ENCODE measurements around the gene LHFPL3.
"Not testable (repeated sequence)": the region's sequence is repeated elsewhere in the genome, so short reads cannot be mapped to it uniquely, and the experiment has no call there.

LHFPL3 gene

GRCh38 chr7:104931181-104931781 lies 602.9 kb downstream of the LHFPL3 start:
- DNase-seq (ENCODE audit: insufficient read length, low spot score), result no peak
- FAIRE-seq, result no peak
- no peak for TF ChIP-seq POLR2A (IDR thresholded peaks at IDR 0.05; ENCODE audit: low read depth, low read length)

GRCh38 chr7:104933022-104933421 lies 604.6 kb downstream of the LHFPL3 start:
- DNase-seq (ENCODE audit: insufficient read length, low spot score) (no peak), FAIRE-seq (no peak)
- TF ChIP-seq POLR2A (IDR thresholded peaks at IDR 0.05; ENCODE audit: low read depth, low read length), result no peak

- TF ChIP-seq POLR2A (IDR thresholded peaks at IDR 0.05; ENCODE audit: low read depth, low read length), result no peak
- DNase-seq (ENCODE audit: insufficient read length, low spot score), result no peak
Observed at GRCh38 chr7:104933521-104933988, 605.2 kb downstream of the LHFPL3 start.

GRCh38 chr7:104934665-104935064 lies 606.3 kb downstream of the LHFPL3 start:
- DNase-seq (ENCODE audit: insufficient read length, low spot score), result no peak
- FAIRE-seq, result no peak
- TF ChIP-seq POLR2A (IDR thresholded peaks at IDR 0.05; ENCODE audit: low read depth, low read length), result no peak

More at GRCh38 chr7:104933521-104933988, 605.2 kb downstream of the LHFPL3 start:
- FAIRE-seq, result no peak

GRCh38 chr7:104935276-104935675 lies 606.9 kb downstream of the LHFPL3 start:
- DNase-seq (ENCODE audit: insufficient read length, low spot score) (no peak), FAIRE-seq (no peak)
- TF ChIP-seq POLR2A (IDR thresholded peaks at IDR 0.05; ENCODE audit: low read depth, low read length), result no peak

- TF ChIP-seq POLR2A (IDR thresholded peaks at IDR 0.05; ENCODE audit: low read depth, low read length), result no peak
- FAIRE-seq (no peak), DNase-seq (ENCODE audit: insufficient read length, low spot score) (no peak)
Observed at GRCh38 chr7:104936546-104936945, 608.1 kb downstream of the LHFPL3 start.

GRCh38 chr7:104937489-104937888 lies 609.1 kb downstream of the LHFPL3 start:
- FAIRE-seq; DNase-seq (ENCODE audit: insufficient read length, low spot score): not testable (repeated sequence)

GRCh38 chr7:104938741-104939390 lies 610.5 kb downstream of the LHFPL3 start:
- FAIRE-seq, result no peak
- TF ChIP-seq POLR2A (IDR thresholded peaks at IDR 0.05; ENCODE audit: low read depth, low read length), result no peak
- DNase-seq (ENCODE audit: insufficient read length, low spot score), result no peak

GRCh38 chr7:104940023-104940710 lies 611.8 kb downstream of the LHFPL3 start:
- no peak for TF ChIP-seq POLR2A (IDR thresholded peaks at IDR 0.05; ENCODE audit: low read depth, low read length)
- no peak for FAIRE-seq
- DNase-seq (ENCODE audit: insufficient read length, low spot score), result no peak

GRCh38 chr7:104943502-104944343 lies 615.3 kb downstream of the LHFPL3 start:
- FAIRE-seq (no peak), DNase-seq (ENCODE audit: insufficient read length, low spot score) (no peak)
- no peak for TF ChIP-seq POLR2A (IDR thresholded peaks at IDR 0.05; ENCODE audit: low read depth, low read length)

- FAIRE-seq, result no peak
- no peak for DNase-seq (ENCODE audit: insufficient read length, low spot score)
- no peak for TF ChIP-seq POLR2A (IDR thresholded peaks at IDR 0.05; ENCODE audit: low read depth, low read length)
Observed at GRCh38 chr7:104945599-104945956, 617.2 kb downstream of the LHFPL3 start.

GRCh38 chr7:104946338-104946737 lies 617.9 kb downstream of the LHFPL3 start:
- TF ChIP-seq POLR2A (IDR thresholded peaks at IDR 0.05; ENCODE audit: low read depth, low read length), result no peak
- DNase-seq (ENCODE audit: insufficient read length, low spot score) (no peak), FAIRE-seq (no peak)

- no peak for DNase-seq (ENCODE audit: insufficient read length, low spot score)
- FAIRE-seq, result no peak
- no peak for TF ChIP-seq POLR2A (IDR thresholded peaks at IDR 0.05; ENCODE audit: low read depth, low read length)
Observed at GRCh38 chr7:104950006-104950405, 621.6 kb downstream of the LHFPL3 start.

- TF ChIP-seq POLR2A (IDR thresholded peaks at IDR 0.05; ENCODE audit: low read depth, low read length), result no peak
- no peak for FAIRE-seq
- no peak for DNase-seq (ENCODE audit: insufficient read length, low spot score)
Observed at GRCh38 chr7:104950754-104951153, 622.4 kb downstream of the LHFPL3 start.

Data from H54 (cell line).